RWPE2 (cell line): ENCODE results near the gene CNTN4.

ENCODE experiments used
- ATAC-seq: fragments of 200-7000 bp; cut with Tn5 transposase; 3 replicates; pipeline ENCODE4 v1.9.1; 2021; ENCODE audit warnings: low read depth
- DNase-seq: peaks from one replicate; pipeline ENCODE4 v3.0.0-alpha.2; 2020; ENCODE audit warnings: low spot score
- H3K27ac ChIP-seq: fragments of 450-650 bp; 2 replicates; pipeline ENCODE4 v1.5.1; 2017; ENCODE audit warnings: mild to moderate bottlenecking; ENCODE audit not compliant: poor library complexity, severe bottlenecking
- H3K27me3 ChIP-seq: fragments of 250-450 bp; sonication (Bioruptor Pico); 2 replicates; pipeline ENCODE4 v1.5.1; 2021; ENCODE audit warnings: mild to moderate bottlenecking, moderate library complexity; ENCODE audit not compliant: insufficient read depth, poor library complexity, severe bottlenecking
- H3K36me3 ChIP-seq: fragments of 250-450 bp; sonication (Bioruptor Pico); 2 replicates; pipeline ENCODE4 v1.5.1; 2020; ENCODE audit warnings: low read depth, mild to moderate bottlenecking, moderate library complexity
- H3K4me1 ChIP-seq: fragments of 250-450 bp; sonication (Bioruptor Pico); 2 replicates; pipeline ENCODE4 v1.5.1; 2021; ENCODE audit warnings: mild to moderate bottlenecking, moderate library complexity; ENCODE audit not compliant: insufficient read depth, poor library complexity, severe bottlenecking
- H3K4me3 ChIP-seq: fragments of 250-450 bp; sonication (Bioruptor Pico); 2 replicates; pipeline ENCODE4 v1.5.1; 2021; ENCODE audit warnings: mild to moderate bottlenecking, moderate library complexity; ENCODE audit not compliant: severe bottlenecking
- H3K9me3 ChIP-seq: fragments of 250-450 bp; sonication (Bioruptor Pico); 2 replicates; pipeline ENCODE4 v1.5.1; 2021; ENCODE audit warnings: mild to moderate bottlenecking, moderate library complexity; ENCODE audit not compliant: severe bottlenecking
- TF ChIP-seq, protein P1 (sequence below): fragments of 450-650 bp; IDR thresholded peaks from one replicate; pipeline ENCODE4 v1.5.1; 2017; ENCODE audit warnings: mild to moderate bottlenecking, moderate library complexity; ENCODE audit not compliant: poor library complexity, severe bottlenecking

Gene CNTN4

DNA sequence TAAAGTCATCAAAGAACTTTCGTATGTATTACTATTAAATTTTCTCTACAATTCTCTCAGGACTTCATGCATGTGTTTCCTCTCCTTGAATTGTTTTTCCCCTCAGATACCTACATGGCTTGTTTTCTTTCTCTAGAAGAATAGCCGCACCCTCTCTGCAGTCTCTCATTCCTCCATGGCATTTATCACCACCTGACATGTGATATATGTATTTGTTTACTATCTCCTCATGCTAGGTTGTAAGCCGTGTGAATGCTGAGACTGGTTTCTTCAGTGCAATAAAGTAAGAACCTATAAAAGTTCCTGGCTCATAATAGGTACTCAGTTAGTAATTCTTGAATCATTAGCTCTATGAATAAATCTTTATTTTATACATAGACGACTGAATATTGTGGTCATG lies 149.2 kb downstream of the CNTN4 start:
- no peaks in the 10 kb centered on the region for H3K9me3 ChIP-seq
- H3K27ac ChIP-seq = no peak overlapping the region
- ATAC-seq (no peak), DNase-seq (no peak)
- no peak overlapping the region for H3K4me3 ChIP-seq
- no peaks in the 10 kb centered on the region for H3K27me3 ChIP-seq
- H3K4me1 ChIP-seq = no peaks in the 10 kb centered on the region
- H3K36me3 ChIP-seq = no peaks in the 10 kb centered on the region
- TF ChIP-seq, protein P1, sequence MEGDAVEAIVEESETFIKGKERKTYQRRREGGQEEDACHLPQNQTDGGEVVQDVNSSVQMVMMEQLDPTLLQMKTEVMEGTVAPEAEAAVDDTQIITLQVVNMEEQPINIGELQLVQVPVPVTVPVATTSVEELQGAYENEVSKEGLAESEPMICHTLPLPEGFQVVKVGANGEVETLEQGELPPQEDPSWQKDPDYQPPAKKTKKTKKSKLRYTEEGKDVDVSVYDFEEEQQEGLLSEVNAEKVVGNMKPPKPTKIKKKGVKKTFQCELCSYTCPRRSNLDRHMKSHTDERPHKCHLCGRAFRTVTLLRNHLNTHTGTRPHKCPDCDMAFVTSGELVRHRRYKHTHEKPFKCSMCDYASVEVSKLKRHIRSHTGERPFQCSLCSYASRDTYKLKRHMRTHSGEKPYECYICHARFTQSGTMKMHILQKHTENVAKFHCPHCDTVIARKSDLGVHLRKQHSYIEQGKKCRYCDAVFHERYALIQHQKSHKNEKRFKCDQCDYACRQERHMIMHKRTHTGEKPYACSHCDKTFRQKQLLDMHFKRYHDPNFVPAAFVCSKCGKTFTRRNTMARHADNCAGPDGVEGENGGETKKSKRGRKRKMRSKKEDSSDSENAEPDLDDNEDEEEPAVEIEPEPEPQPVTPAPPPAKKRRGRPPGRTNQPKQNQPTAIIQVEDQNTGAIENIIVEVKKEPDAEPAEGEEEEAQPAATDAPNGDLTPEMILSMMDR = no peak

DNA sequence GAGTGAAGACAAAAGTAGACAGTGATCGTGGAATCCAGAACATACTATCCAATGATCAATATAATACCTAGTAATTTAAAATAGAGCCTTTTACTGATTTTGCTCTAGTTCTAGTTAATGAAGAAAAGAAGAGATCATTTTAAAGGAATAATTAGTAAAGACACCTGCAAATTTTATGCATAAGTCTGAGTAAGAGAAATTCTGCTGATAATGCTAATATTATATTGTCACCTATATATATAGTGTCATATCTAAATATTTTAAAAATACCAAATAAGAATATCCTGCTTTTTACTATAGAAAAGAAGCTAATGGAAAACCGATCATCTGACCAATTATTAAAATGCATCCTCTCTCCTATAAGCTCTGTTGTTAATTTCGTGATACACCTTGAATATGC lies 152.1 kb downstream of the CNTN4 start:
- Histone ChIP-seq H3K9me3 (no peaks in the 10 kb centered on the region), H3K4me1 (no peaks in the 10 kb centered on the region), H3K36me3 (no peaks in the 10 kb centered on the region), H3K4me3 (no peak overlapping the region), H3K27ac (no peak overlapping the region), H3K27me3 (no peaks in the 10 kb centered on the region)
- ATAC-seq (no peak), DNase-seq (no peak)
- TF ChIP-seq, protein P1 = no peak

DNA sequence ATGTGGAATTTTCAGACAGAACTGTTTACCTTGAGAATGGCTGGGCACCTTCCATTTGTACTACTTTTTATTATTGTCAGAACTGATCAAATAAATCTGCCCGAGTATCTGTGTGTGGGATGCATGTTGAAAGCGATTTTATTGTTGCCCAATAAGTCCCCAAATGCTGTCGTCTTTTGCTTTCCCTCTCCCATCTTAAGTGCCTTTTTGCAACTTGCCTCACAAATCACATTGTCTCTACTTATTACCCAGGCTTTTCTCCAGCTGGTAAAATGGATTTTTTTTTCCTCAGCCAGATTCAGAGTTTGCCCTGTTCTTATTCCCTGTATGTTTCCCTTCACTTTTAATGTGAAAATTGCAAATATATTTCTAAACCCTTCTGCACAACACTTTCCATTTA lies 163.1 kb downstream of the CNTN4 start:
- H3K36me3 ChIP-seq = no peaks in the 10 kb centered on the region
- TF ChIP-seq, protein P1 = no peak
- no peak for DNase-seq
- no peak overlapping the region for H3K27ac ChIP-seq
- no peaks in the 10 kb centered on the region for H3K4me1 ChIP-seq
- no peaks in the 10 kb centered on the region for H3K27me3 ChIP-seq
- ATAC-seq = no peak
- H3K9me3 ChIP-seq = no peaks in the 10 kb centered on the region
- H3K4me3 ChIP-seq = no peak overlapping the region

DNA sequence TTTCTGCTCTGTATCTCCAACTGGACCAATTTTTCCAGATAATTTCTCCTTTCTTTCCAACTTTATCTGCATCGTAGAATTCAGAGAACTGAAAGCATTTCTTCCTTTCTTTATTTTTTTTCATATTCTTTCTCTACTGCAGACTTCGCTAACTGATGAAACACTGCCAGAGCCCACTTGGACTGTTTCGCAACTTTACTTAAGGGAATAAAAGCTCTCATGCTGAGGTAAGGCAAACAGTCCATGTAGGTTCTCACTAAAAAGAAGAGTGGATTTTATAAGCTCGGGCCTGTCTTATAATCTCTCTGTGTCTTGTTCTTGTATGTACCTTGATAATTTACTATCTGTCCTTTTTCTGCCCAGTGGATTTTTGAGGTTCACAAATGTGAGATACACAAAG lies 163.5 kb downstream of the CNTN4 start:
- Histone ChIP-seq H3K9me3 (no peaks in the 10 kb centered on the region), H3K27me3 (no peaks in the 10 kb centered on the region), H3K36me3 (no peaks in the 10 kb centered on the region), H3K4me3 (no peak overlapping the region), H3K27ac (no peak overlapping the region), H3K4me1 (no peaks in the 10 kb centered on the region)
- TF ChIP-seq, protein P1 = no peak
- no peak for ATAC-seq
- DNase-seq = no peak

DNA sequence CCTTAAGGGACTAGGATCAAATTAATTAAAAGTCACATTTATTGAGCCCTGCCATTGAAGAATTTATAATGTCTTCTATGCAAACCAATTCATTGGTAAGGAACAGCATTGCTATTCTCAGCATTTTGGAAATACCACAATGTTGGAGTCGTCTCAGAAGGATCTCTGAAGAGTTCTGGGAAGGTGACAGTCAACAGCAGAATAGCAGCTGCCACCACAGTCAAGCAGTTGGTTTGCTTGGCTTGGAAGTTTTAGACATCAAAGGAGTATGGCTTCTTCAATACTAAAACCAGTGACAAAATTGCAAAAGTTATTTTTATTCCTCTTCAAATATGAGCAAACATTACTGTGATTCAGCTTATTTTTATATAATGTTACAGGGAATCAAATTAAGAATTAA lies 167.9 kb downstream of the CNTN4 start:
- TF ChIP-seq, protein P1 = no peak
- H3K27me3 ChIP-seq = no peaks in the 10 kb centered on the region
- DNase-seq (no peak), ATAC-seq (no peak)
- H3K36me3 ChIP-seq = no peaks in the 10 kb centered on the region
- H3K9me3 ChIP-seq = peaks cover 5% of the 10 kb centered on the region
- no peaks in the 10 kb centered on the region for H3K4me1 ChIP-seq
- H3K4me3 ChIP-seq = no peak overlapping the region
- no peak overlapping the region for H3K27ac ChIP-seq
